Panc1 (cell line): ENCODE measurements around the gene KIF1A. TPM values are rescaled to one million over a fixed set of nuclear protein-coding genes. Genes with fewer than 3 reads are reported as not detected.

Experiments
- ATAC-seq: fragments of 200-7000 bp; cut with Tn5 transposase; 2 replicates; pipeline ENCODE4 v1.9.1; 2020; ENCODE audit warnings: mild to moderate bottlenecking, moderate library complexity
- BruUV-seq: library from RNA; stranded (reverse); fragments of 400-500 nt; replicated peaks from 2 replicates; lab custom pipeline; 2021; lab: Mats Ljungman, UMichigan
- CTCF ChIA-PET: fragments of 300-600 bp; sonication (Branson Sonifier 250); formaldehyde crosslinking; loops from one replicate; lab custom pipeline; 2022; ENCODE audit warnings: antibody characterized with exemption; lab: Charles Lee
- POLR2A ChIA-PET: fragments of 300-600 bp; sonication (Branson Sonifier 250); formaldehyde crosslinking; loops from one replicate; lab custom pipeline; 2022; ENCODE audit warnings: antibody characterized with exemption; lab: Charles Lee
- DNase-seq: peaks from one replicate; pipeline ENCODE4 v3.0.0-alpha.2; 2010; ENCODE audit warnings: low read depth, low spot score
- H3K27ac ChIP-seq: 2 replicates; pipeline ENCODE4 v1.5.1; 2011; ENCODE audit warnings: mild to moderate bottlenecking, low read length, inconsistent platforms
- H3K27me3 ChIP-seq: fragments of 200-500 bp; sonication (Bioruptor generic); 2 replicates; pipeline ENCODE4 v1.6.0; 2014; ENCODE audit warnings: low read length, inconsistent platforms; ENCODE audit not compliant: control insufficient read depth, insufficient read depth
- H3K36me3 ChIP-seq: fragments of 200-500 bp; sonication (Bioruptor generic); 2 replicates; pipeline ENCODE4 v1.5.1; 2014; ENCODE audit warnings: inconsistent platforms, mild to moderate bottlenecking, low read length, moderate library complexity; ENCODE audit not compliant: control insufficient read depth, insufficient read depth
- H3K4me1 ChIP-seq: 2 replicates; pipeline ENCODE4 v1.5.1; 2011; ENCODE audit warnings: inconsistent platforms, mild to moderate bottlenecking, low read length, moderate library complexity; ENCODE audit not compliant: control insufficient read depth, insufficient read depth
- H3K4me3 ChIP-seq, 2 experiments: 2 replicates each; pipeline ENCODE4 v1.5.1; 2011 to 2012; ENCODE audit warnings: low read depth in 2 of 2, low read length in 2 of 2, mild to moderate bottlenecking in 2 of 2, inconsistent platforms in 1 of 2, moderate library complexity in 1 of 2
- H3K9me3 ChIP-seq: fragments of 200-500 bp; sonication (Bioruptor generic); 2 replicates; pipeline ENCODE4 v1.5.1; 2014; ENCODE audit warnings: low read depth, mild to moderate bottlenecking, inconsistent platforms, low read length, moderate library complexity; ENCODE audit not compliant: control insufficient read depth, insufficient read depth
- CTCF ChIP-seq: fragments of 450-650 bp; IDR thresholded peaks from 2 replicates; pipeline ENCODE4 v1.5.1; 2017; ENCODE audit warnings: mild to moderate bottlenecking
- POLR2AphosphoS5 ChIP-seq: IDR thresholded peaks from 2 replicates; pipeline ENCODE4 v1.6.1; 2012; ENCODE audit warnings: mild to moderate bottlenecking, low read depth, low read length, moderate library complexity
- REST ChIP-seq, 2 experiments: IDR thresholded peaks; 2 replicates each; pipeline ENCODE4 v1.6.1; 2011 to 2012; ENCODE audit warnings: low read depth in 2 of 2, control low read depth in 1 of 2, low read length in 1 of 2, mild to moderate bottlenecking in 1 of 2, moderate library complexity in 1 of 2; ENCODE audit not compliant: insufficient read depth in 1 of 2
- SIN3A ChIP-seq: IDR thresholded peaks from 2 replicates; pipeline ENCODE4 v1.6.1; 2012; ENCODE audit warnings: low read depth, mild to moderate bottlenecking, low read length, moderate library complexity, borderline replicate concordance; ENCODE audit not compliant: insufficient read depth
- TCF7L2 ChIP-seq: IDR thresholded peaks from 2 replicates; pipeline ENCODE4 v1.6.1; 2011; ENCODE audit warnings: mild to moderate bottlenecking, low read depth, low read length, inconsistent platforms
- in situ Hi-C: cut with HindIII; loops from 2 replicates; pipeline ENCODE4 v1.10.0; 2016; ENCODE audit warnings: low sequenced_read_pairs, low pct_unique_long_range_greater_than_20kb
- intact Hi-C: fragments of 100-400 bp; cut with micrococcal nuclease; formaldehyde crosslinking; loops from one replicate; pipeline ENCODE4 v1.10.0; 2022; ENCODE audit not compliant: unreplicated experiment
- total RNA-seq: library from RNA; stranded (reverse); gene quantifications from one replicate; pipeline ENCODE4 v1.2.1, GENCODE V29; 2021; ENCODE audit not compliant: unreplicated experiment

Gene KIF1A
- total RNA-seq, 1 experiment from 2014 or later: 132 TPM

GRCh38 chr2:240689975-240690374, 130.0 kb downstream of the KIF1A start:
- no peaks in the 10 kb centered on the region for H3K9me3 ChIP-seq
- no peak for ATAC-seq
- no peak overlapping the region for H3K4me3 ChIP-seq
- no peaks in the 10 kb centered on the region for H3K4me1 ChIP-seq
- POLR2A ChIA-PET: no interaction called here
- H3K27ac ChIP-seq: no peak overlapping the region
- TF ChIP-seq POLR2AphosphoS5: no peak
- TF ChIP-seq REST (IDR thresholded peaks at IDR 0.05; ENCODE audit: insufficient read depth in 1 of 2, low read depth in 2 of 2, low read length in 1 of 2): no peak
- TF ChIP-seq CTCF: no peak
- no peak for TF ChIP-seq TCF7L2
- TF ChIP-seq SIN3A: no peak
- in situ Hi-C loops: no loop called here
- BruUV-seq: no TSS peak
- DNase-seq: no peak
- CTCF ChIA-PET: no interaction called here
- H3K36me3 ChIP-seq: no peaks in the 10 kb centered on the region
- H3K27me3 ChIP-seq: no peaks in the 10 kb centered on the region
- intact Hi-C loops: no loop called here

- no peaks in the 10 kb centered on the region for H3K27me3 ChIP-seq
- DNase-seq: no peak
- H3K27ac ChIP-seq: no peak overlapping the region
- in situ Hi-C loops: no loop called here
- BruUV-seq: no TSS peak
- intact Hi-C loops: no loop called here
- ChIA-PET CTCF (no interaction called here), POLR2A (no interaction called here)
- no peaks in the 10 kb centered on the region for H3K4me1 ChIP-seq
- no peak for TF ChIP-seq SIN3A
- TF ChIP-seq CTCF: no peak
- TF ChIP-seq REST (IDR thresholded peaks at IDR 0.05; ENCODE audit: insufficient read depth in 1 of 2, low read depth in 2 of 2, low read length in 1 of 2): no peak
- no peak for TF ChIP-seq TCF7L2
- no peak for TF ChIP-seq POLR2AphosphoS5
- H3K36me3 ChIP-seq: no peaks in the 10 kb centered on the region
- H3K4me3 ChIP-seq: no peak overlapping the region
- H3K9me3 ChIP-seq: no peaks in the 10 kb centered on the region
- ATAC-seq: no peak
Measured at GRCh38 chr2:240688553-240688919, 131.5 kb downstream of the KIF1A start.
